GM18907 (cell line): ENCODE measurements around the gene MTRR.
"Not testable (repeated sequence)": the region's sequence is repeated elsewhere in the genome, so short reads cannot be mapped to it uniquely, and the experiment has no call there.

Source experiments
- ATAC-seq: cut with Tn5 transposase; IDR thresholded peaks from one replicate; pipeline ENCODE4 v1.9.1; 2021; ENCODE audit warnings: mild to moderate bottlenecking, moderate library complexity; ENCODE audit not compliant: unreplicated experiment

MTRR gene

DNA sequence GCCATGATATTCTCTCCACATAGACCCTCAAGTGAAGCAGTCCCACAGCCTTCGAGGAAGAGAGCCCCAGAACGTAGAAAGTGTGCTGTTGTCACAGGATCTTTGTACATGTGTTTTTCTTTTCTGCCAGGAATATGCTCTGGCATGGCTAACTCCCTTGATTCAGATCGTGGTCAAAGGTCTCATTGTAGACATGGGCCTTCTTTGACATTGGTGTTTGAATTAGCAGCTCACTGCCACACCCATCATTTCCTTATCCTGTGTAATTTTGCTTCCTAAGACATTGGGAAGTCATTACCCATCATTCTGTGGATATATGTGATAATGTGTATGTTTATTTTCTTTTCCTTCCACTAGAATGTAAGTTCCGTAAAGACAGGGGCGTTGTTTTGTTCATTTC lies 25.5 kb downstream of the MTRR start:
- ATAC-seq, result peak; percentile 8

DNA sequence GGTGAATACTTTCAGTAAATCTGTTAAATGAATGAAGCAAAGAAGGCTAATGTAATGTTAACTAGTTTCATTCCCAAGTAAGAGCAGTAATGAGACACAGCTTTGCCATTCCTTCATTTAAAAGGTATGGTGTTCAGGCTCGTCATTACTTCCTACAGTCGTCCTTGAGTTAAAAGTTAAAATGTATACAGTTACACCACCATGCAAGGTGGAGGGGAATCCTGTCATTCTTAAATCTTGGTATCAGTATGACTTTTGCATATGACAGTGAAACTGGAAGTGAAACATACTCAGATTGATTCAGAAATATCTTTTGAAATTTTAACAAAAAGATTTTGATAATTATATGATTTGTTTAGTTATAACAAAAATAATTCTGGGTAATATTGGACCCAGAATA lies 25.9 kb downstream of the MTRR start:
- peak; percentile 94 for ATAC-seq

DNA sequence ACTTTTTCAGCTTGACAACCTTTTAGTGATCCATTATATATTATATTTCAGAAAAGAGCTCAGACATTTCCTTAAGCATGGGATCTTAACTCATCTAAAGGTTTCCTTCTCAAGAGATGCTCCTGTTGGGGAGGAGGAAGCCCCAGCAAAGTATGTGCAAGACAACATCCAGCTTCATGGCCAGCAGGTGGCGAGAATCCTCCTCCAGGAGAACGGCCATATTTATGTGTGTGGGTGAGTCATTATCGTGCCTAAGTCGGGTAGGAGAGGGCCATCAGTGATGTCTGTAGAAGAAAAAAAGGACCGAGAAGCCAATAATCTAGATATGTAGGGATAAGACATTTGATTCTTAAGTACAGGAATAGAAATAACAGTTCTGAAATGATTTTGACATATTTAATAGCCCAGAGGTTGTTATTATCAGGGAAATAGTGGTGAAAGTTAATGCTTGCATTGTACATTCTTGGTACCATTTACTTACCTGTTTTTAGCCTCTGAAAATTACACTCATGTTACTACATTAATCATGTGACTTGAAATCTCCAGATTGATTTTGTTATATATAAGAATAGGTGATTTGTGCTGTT lies 28.2 kb downstream of the MTRR start:
- peak; percentile 66 for ATAC-seq

DNA sequence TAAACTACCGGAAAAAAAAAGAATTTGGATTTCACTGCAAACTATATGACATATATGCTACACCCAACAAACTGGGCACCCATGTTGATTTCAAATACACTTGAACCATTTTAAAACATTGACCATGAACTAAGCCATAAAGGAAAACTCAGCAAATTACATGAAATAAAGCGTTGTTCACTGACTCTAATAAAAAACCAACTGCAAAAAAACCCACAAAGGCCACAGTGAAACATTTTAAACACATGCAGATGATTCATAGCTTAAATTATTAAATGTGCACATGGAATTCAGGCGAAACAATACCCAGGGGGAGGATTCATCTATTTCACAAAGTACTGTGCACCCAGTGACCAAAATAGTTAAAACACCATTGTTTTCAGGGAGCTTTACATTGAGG lies 33.3 kb downstream of the MTRR start:
- ATAC-seq, result no peak

DNA sequence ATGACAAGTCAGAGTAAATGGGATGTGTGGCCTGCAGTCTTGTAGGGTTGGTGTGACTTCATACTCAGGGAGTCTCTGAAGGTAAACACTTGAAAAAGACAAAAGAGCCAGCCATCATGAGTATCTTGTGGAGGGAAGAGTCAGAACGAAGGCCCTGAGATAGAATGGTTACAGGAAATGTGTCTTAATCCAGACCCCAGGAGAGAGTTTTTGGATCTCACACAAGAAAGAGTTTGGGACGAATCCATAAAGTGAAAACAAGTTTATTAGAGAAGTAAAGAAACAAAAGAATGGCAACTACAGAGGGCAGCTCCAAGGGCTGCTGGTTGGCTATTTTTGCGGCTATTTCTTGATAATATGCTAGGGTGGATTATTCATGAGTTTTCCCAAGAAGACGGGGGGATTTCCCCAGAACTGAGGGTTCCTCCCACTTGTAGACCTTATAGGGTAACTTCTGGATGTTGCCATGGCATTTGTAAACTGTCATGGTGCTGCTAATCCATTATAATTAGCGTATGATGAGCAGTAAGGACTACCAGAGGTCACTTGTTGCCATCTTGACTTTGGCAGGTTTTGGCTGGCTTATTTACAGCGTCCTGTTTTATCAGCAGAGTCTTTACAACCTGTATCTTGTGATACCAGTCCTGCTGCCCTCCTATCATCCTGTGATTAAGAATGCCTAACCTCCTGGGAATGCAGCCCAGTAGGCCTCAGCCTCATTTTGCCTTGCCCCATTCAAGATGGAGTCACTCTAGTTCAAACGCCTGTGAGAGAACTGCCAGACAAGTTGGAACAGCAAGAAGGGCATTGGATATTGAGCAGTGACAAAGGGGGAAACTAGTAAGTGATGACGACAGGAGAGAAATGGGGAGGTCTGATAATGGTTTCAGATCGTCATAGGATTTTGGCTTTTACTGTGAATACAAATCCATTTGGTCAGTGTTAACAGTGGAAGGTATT lies 34.0 kb downstream of the MTRR start:
- ATAC-seq, result no peak

DNA sequence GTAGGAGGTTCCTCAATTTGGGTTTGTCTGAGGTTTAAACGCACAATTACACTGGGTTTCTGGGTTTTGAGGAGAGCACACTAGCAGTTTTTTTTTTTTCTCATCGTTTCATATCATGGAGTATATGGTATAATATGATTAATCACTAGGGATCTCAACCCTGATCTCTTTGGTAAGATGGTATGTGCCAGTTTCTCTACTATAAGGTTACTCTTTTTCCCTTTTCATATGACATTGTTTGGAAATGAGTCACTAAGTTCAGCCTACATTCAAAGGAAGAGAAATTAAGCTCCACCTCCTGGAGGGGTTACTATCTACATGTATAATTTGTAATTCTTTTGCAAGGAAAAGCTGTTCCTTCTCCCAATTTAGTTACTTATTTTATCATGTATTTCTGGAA lies 35.2 kb downstream of the MTRR start:
- no peak for ATAC-seq

DNA sequence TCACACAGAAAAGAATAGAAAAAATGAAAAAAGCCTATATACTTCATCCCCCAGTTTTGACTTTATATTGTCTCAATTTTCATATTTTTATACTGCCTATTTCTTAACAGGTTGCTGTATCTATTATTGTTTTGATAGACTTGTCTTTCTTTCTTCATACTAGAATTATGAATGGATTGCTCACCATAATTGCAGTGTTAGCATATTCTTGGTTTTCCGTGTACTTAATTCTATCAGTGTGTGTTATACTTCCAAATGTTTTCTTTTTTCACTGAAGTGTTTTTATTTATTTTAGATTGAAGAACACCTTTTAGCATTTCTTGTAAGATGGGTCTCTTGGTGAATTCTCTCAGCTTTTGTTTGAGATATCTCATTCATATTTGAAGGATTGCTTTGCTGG lies 38.7 kb downstream of the MTRR start:
- ATAC-seq, result no peak

DNA sequence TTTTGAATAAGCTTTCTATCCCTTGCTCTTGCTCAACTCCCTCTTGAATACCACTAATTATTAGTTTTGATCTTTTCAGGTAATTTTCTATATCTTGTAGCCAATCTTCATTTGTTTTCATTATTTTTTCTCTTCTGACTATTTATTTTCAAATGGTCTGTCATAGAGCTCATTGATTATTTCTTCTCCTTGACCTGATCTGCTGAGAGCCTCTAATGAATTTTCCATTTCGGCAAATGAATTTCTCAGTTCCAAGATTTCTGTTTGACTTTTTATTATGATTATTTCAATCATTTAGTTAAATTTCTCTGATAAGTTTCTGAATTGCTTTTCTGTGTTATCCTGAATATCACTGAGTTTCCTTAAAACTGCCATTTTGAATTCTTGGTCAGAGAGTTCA lies 39.4 kb downstream of the MTRR start:
- ATAC-seq, result no peak

DNA sequence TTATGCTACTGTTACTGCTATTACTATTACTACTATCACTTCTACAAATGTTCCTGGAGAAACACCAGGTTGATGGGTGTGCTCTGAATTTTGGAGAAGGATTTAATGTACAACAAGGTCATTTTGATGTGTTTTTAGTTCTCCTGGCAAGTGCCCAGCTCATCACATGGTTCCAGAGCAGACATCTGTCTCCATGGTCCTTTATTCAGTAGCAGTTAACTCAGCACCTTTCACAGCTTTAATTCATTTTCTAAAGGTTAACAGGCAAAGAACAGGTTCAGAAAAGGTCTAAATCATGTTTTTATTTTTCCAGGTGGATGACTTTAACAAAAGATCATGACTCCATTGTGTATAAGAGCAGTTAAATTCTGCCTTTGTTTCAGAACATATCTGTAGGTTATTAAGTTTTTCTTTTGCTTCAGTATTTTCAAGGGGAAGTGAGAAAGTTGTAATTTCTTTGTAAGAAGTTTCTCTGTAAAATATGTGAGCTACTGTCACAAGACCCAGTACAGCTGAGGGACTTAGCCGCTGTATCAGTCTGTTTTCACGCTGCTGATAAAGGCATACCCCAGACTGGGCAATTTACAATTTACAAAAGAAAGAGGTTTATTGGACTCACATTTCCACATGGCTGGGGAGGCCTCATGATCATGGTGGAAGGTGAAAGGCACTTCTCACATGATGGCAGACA lies 41.9 kb downstream of the MTRR start:
- no peak for ATAC-seq

DNA sequence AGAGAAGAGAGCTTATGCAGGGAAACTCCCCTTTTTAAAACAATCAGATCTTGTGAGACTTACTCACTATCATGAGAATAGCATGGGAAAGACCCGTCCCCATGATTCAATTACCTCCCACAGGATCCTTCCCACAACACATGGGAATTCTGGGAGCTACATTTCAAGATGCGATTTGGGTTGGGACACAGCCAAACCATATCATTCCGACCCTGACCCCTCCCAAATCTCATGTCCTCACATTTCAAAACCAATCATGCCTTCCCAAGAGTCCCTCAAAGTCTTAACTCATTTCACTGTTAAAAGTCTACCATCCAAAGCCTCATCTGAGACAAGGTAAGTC lies 42.5 kb downstream of the MTRR start:
- ATAC-seq, result not testable (repeated sequence)

DNA sequence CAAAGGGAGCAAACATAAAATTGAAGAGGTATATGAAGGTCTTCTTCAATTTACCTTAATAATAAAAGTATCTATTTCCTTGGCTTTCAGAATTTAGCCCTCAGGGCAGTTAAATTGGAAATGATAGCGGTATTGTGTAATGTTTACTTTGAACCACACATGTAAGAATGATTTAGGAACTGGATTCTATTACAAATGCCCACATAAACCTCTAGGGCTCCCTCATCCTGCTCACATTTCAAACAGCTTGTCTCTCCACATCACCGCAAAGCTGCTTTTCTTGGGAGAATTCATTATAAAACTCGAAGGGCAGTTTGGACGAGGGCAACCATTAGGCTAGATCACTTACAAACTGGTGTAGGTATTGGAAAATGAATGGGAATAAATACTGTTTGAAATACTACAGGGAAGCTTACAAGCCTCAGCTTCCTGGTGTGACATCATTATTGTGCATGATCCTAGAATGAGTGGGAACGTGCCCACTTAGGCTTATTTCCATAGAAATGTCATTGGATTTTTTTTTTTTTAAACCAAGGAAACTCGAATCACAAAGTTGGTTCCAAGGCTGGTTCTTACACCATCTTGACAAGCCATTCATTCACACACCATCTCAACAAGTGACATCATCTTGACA lies 47.3 kb downstream of the MTRR start:
- ATAC-seq, result no peak

DNA sequence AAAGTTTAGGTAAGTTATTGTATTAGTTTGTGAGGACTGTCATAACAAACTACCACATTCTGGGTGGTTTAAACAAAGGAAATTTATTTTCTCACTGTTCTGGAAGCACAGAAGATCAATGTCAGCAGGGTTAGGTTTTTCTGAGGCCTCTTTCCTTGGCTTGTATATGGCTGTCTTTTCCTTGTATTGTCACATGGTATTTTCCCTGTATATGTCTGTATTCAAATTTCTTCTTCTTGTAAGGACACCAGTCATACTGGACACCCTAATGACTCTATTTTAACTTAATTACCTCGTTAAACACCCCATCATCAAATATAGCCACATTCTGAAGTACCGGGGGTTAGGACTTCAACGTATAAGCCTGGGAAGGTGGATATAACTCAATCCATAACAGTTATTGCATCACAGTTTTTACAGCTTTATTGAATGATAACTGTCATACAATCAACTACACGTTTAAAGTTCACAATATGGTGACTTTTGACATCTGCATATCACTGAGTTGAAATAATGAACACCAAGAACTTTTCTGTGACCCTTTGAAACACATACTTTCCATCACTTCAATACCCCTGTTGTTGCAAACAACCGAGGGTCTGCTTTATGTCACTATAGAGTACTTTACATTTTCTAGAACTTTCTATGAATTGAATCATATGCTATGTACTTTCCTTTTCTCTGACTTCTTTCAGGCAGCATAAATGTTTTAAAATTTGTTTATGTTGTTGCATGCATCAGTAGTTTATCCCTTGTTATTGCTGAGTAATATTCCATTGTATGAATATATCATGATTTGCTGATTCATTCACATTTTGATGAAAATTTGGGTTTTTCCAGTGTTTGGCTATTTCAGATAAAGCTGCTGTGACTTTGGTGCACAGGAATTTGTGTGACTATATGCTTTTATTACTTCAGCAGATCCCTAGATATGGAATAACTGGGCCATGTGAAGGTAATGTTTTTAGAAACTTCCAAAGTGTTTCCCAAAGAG lies 48.5 kb downstream of the MTRR start:
- ATAC-seq, result no peak

DNA sequence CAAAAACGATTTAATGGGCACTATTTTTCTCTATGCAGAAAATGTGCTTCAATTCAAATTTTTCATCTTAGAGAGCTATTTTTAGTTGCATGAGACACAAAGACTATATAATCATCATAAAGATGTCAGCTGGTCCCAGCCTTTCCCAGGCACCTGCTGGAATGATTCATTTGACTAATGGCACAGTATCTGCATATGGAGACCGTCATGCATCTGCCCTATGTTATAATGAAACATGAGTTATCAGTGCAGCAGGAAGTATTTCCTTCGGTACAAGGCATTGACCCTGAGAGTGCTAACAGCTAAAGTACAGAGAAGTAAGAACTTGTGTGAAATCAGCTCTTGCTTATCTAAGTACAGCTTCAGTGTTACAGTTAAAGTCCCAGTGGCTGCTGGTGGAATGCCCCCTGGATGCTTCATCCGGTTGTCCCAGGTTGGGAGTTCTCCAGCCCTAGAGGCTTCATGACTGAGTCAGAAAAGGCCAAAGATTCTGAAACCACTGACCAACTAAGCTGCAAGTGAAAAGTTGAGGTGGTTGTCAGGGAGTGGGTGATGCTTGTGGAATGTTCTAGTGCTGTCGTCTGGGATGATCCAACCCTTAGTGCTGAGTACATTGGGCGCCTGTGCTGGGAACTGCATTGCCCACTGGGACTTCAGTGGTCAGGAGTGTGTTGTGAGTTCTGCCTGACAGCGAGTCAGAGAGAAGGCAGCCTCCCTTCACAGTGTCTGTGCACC lies 57.2 kb downstream of the MTRR start:
- ATAC-seq, result no peak

DNA sequence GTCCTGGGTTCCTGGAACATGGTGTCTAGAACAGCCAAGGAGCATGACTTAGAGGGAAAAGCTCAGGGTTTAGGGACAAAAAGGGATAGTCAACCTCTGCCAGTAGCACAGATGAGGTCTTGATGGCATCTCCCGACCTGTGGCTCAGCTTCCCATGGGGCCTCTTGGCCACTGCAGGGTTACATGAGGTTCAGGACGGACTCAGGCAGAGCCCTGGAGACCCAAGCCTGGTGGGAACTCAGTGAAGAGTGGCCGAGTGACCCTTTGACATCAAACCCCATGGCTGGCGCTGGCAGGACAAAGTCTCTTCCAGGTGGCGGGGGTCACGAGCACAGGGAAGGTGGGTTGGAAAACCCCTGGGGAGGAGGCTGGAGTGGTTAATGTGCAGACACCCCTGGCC lies 57.8 kb downstream of the MTRR start:
- ATAC-seq, result no peak

DNA sequence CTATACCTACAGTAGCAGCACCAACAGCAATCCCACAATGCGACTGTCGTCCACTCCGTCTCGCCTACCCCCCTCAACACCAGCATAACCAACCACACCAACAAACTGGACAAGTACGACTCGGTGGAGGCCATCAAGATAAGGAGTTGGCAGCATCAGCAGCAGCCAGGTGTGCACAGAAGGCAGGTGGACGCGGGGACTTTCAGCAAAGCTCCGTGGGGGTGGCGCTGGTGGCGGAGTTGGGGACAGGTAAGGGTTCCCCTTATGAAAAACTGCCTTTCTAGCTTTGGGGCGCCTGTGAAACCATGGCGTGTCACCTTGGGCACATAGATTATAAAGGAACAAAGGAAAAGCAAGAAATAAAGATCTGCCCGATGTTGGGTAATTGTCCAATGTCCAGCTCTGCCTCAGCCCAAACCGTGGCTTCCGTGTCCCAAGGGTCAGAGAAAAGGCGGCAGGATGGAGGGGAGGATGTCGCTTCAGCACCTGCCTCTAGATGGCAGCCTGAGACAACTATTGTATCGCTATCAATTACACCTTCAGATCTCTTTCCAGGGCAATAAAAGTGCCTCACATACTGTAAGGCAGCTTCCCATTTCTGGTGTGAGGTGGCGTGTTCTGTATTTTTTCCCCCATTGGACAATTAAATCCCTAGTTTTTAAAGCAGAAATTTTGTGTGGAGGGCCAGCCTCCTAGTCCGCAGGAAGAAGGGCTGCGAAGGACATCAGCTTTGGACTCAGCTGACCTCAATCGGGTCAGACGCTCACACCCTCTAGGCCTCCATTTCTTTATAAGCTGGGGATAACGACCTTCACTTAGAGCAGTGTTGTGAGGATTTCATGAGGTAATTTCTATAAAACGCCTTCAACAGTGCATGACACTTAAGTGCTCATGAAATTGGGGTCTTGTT lies 58.8 kb downstream of the MTRR start:
- peak; percentile 93 for ATAC-seq

DNA sequence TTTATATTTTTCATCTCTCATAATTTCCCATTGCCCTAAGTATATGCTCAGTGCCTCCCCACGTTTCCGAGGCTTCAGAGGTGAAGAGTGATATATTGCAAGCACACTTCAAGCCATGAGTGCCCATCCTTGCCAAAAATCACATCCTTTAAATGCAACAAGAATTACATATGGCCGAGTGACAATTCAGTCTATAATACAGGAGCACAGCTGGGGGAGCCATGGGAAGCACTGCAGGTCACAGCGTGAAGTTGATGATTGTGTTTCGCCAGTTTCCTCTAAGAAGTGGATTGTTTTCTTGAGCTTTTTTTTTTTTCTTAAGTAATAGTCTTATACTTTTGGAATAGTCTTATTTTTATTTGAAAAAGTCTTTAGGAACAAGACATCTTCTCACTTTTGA lies 61.1 kb downstream of the MTRR start:
- no peak for ATAC-seq

DNA sequence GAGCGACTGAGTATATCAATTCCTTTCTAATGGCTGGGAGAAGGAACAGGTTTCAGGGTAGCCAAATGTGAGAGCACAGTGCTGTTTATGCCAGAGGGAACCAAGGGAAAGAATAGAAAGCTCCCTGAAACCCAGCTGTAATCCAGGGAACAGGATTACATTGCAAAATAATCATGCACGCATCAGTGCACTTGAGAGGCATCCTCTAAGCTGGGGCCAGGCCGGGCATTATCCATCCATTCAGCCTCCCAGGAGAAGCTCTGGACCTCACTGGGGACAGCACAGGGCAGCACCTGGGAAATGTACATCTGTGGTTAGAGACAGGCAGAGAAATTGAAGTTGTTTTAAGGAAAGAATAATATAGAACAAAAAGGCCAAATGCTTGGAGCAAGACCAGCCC lies 72.7 kb downstream of the MTRR start:
- ATAC-seq, result no peak

DNA sequence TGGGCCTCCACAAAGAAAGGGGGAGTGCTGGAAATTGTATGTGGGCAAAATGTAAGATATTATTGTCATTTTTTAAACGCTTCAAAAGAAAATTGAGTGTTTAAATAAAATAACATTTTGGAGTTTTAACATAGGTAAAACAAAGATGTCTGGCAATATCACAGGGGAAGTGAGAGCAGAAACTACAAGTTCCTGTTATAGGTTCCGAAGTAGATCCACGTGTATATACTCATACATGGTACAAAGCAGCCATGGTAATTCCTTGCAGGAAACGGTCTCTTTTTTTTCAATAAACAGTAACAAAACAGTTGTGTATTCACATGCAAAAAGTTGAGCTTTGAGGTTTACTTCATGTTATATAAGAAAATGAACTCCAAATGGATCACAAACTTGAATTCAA lies 78.4 kb downstream of the MTRR start:
- no peak for ATAC-seq
